H9 (cell line): Measurements from ENCODE around the gene CEP112. TPM values are rescaled to one million over a fixed set of nuclear protein-coding genes. Genes with fewer than 3 reads are reported as not detected.
A peak's percentile ranks its signal among the peaks of the same experiment; 100 is the strongest.

Experiments
- DNase-seq: peaks from one replicate; pipeline ENCODE4 v3.0.0-alpha.2; 2017
- H2AFZ ChIP-seq: one replicate; pipeline ENCODE4 v1.6.1; 2013; ENCODE audit warnings: mild to moderate bottlenecking, low read length, control low read depth, moderate library complexity
- H2AK5ac ChIP-seq: 2 replicates; pipeline ENCODE4 v1.6.1; 2013; ENCODE audit warnings: low read length, control low read depth, mixed read lengths; ENCODE audit not compliant: insufficient read length
- H2BK120ac ChIP-seq: one replicate; pipeline ENCODE4 v1.6.1; 2013; ENCODE audit warnings: low read depth, mild to moderate bottlenecking, low read length, control low read depth, inconsistent platforms; ENCODE audit not compliant: poor library complexity, severe bottlenecking
- H2BK12ac ChIP-seq: 2 replicates; pipeline ENCODE4 v1.6.1; 2013; ENCODE audit warnings: low read length, control low read depth, mixed read lengths, low read depth; ENCODE audit not compliant: insufficient read length
- H2BK15ac ChIP-seq: 2 replicates; pipeline ENCODE4 v1.6.1; 2013; ENCODE audit warnings: low read depth, low read length, control low read depth
- H2BK20ac ChIP-seq: one replicate; pipeline ENCODE4 v1.6.1; 2013; ENCODE audit warnings: low read depth, mild to moderate bottlenecking, low read length, control low read depth, inconsistent platforms; ENCODE audit not compliant: poor library complexity, severe bottlenecking
- H2BK5ac ChIP-seq: 2 replicates; pipeline ENCODE4 v1.6.1; 2013; ENCODE audit warnings: low read length, control low read depth, mixed read lengths; ENCODE audit not compliant: insufficient read length
- H3K14ac ChIP-seq: 2 replicates; pipeline ENCODE4 v1.6.1; 2013; ENCODE audit warnings: low read length, control low read depth; ENCODE audit not compliant: insufficient read depth
- H3K18ac ChIP-seq: 2 replicates; pipeline ENCODE4 v1.6.1; 2013; ENCODE audit warnings: low read depth, mild to moderate bottlenecking, mixed read lengths, low read length, control low read depth; ENCODE audit not compliant: insufficient read length
- H3K23ac ChIP-seq: 2 replicates; pipeline ENCODE4 v1.6.1; 2013; ENCODE audit warnings: low read length, control low read depth, mixed read lengths, low read depth; ENCODE audit not compliant: insufficient read length
- H3K23me2 ChIP-seq: 2 replicates; pipeline ENCODE4 v1.6.1; 2013; ENCODE audit warnings: low read depth, mild to moderate bottlenecking, mixed read lengths, low read length, control low read depth; ENCODE audit not compliant: insufficient read length, poor library complexity, severe bottlenecking
- H3K27ac ChIP-seq: 2 replicates; pipeline ENCODE4 v1.5.1; 2013; ENCODE audit warnings: low read length, control low read depth, mixed read lengths, low read depth; ENCODE audit not compliant: insufficient read length
- H3K27me3 ChIP-seq: 2 replicates; pipeline ENCODE4 v1.6.1; 2013; ENCODE audit warnings: low read length, control low read depth, inconsistent platforms; ENCODE audit not compliant: insufficient read depth
- H3K4ac ChIP-seq: 2 replicates; pipeline ENCODE4 v1.6.1; 2013; ENCODE audit warnings: low read depth, mild to moderate bottlenecking, control low read depth, inconsistent platforms, low read length, moderate library complexity
- H3K4me1 ChIP-seq: 2 replicates; pipeline ENCODE4 v1.6.1; 2013; ENCODE audit warnings: low read length, control low read depth, inconsistent platforms; ENCODE audit not compliant: insufficient read depth
- H3K4me2 ChIP-seq: 2 replicates; pipeline ENCODE4 v1.6.1; 2013; ENCODE audit warnings: low read length, control low read depth, mixed read lengths; ENCODE audit not compliant: insufficient read length, insufficient read depth
- H3K56ac ChIP-seq: 2 replicates; pipeline ENCODE4 v1.6.1; 2013; ENCODE audit warnings: low read depth, mild to moderate bottlenecking, mixed read lengths, low read length, control low read depth; ENCODE audit not compliant: insufficient read length
- H3K79me1 ChIP-seq: 2 replicates; pipeline ENCODE4 v1.6.1; 2013; ENCODE audit warnings: low read depth, mild to moderate bottlenecking, moderate library complexity, low read length, control low read depth, inconsistent platforms; ENCODE audit not compliant: insufficient read depth, poor library complexity, severe bottlenecking
- H3K79me2 ChIP-seq: 2 replicates; pipeline ENCODE4 v1.6.1; 2013; ENCODE audit warnings: low read length, control low read depth, inconsistent platforms; ENCODE audit not compliant: insufficient read depth
- H3K9ac ChIP-seq: 2 replicates; pipeline ENCODE4 v1.6.1; 2013; ENCODE audit warnings: low read length, control low read depth, mixed read lengths; ENCODE audit not compliant: insufficient read length; ENCODE audit errors: extremely low read depth
- H3K9me3 ChIP-seq: one replicate; pipeline ENCODE4 v1.6.1; 2013; ENCODE audit warnings: low read depth, low read length, inconsistent platforms; ENCODE audit not compliant: control insufficient read depth
- H3T11ph ChIP-seq: one replicate; pipeline ENCODE4 v1.6.1; 2013; ENCODE audit warnings: mild to moderate bottlenecking, low read length, control low read depth, inconsistent platforms
- H4K20me1 ChIP-seq: one replicate; pipeline ENCODE4 v1.6.1; 2013; ENCODE audit not compliant: control insufficient read depth, insufficient read length, insufficient read depth
- H4K5ac ChIP-seq: 2 replicates; pipeline ENCODE4 v1.6.1; 2013; ENCODE audit warnings: low read depth, mild to moderate bottlenecking, mixed read lengths, low read length, control low read depth; ENCODE audit not compliant: insufficient read length
- H4K8ac ChIP-seq: replicated peaks from 2 replicates; pipeline ENCODE4 v1.6.1; 2013; ENCODE audit warnings: low read length, control low read depth, mixed read lengths, low read depth; ENCODE audit not compliant: insufficient read length
- H4K91ac ChIP-seq: 2 replicates; pipeline ENCODE4 v1.6.1; 2013; ENCODE audit warnings: low read depth, mild to moderate bottlenecking, moderate library complexity, mixed read lengths, low read length, control low read depth; ENCODE audit not compliant: insufficient read length
- H3K27ac Mint-ChIP-seq, 3 experiments: 2 replicates in 2 of 3; 3 replicates in 1 of 3; pipeline ENCODE4 v1.8.0; 2020 to 2021; ENCODE audit warnings: mixed read lengths in 3 of 3, mild to moderate bottlenecking in 1 of 3, moderate library complexity in 1 of 3
- H3K27me3 Mint-ChIP-seq: 2 replicates; pipeline ENCODE4 v1.8.0; 2021; ENCODE audit warnings: low read depth, mild to moderate bottlenecking, moderate library complexity, mixed read lengths
- H3K36me3 Mint-ChIP-seq, 3 experiments: 2 replicates in 2 of 3; 3 replicates in 1 of 3; pipeline ENCODE4 v1.8.0; 2020 to 2021; ENCODE audit warnings: low read depth in 3 of 3, mixed read lengths in 3 of 3; ENCODE audit not compliant: insufficient read depth in 1 of 3
- H3K4me1 Mint-ChIP-seq, 2 experiments: 2 replicates each; pipeline ENCODE4 v1.8.0; 2020; ENCODE audit warnings: mixed read lengths in 2 of 2
- H3K4me3 Mint-ChIP-seq, 2 experiments: 2 replicates in 1 of 2; 3 replicates in 1 of 2; pipeline ENCODE4 v1.8.0; 2020 to 2021; ENCODE audit warnings: mild to moderate bottlenecking in 2 of 2, mixed read lengths in 2 of 2, moderate library complexity in 1 of 2
- H3K9me3 Mint-ChIP-seq, 2 experiments: 2 replicates in 1 of 2; 3 replicates in 1 of 2; pipeline ENCODE4 v1.8.0; 2020; ENCODE audit warnings: mild to moderate bottlenecking in 2 of 2, mixed read lengths in 2 of 2, moderate library complexity in 1 of 2
- CTCF ChIP-seq: fragments of 200-600 bp; sonication (generic); conservative IDR thresholded peaks from 3 replicates; pipeline ENCODE4 v1.8.0; 2021; ENCODE audit warnings: antibody characterized with exemption, mild to moderate bottlenecking
- WGBS: extraction: QIAGEN DNeasy Blood & Tissue Kit; methylation state at CpG from one replicate; pipeline ENCODE4 v1.1.7; 2013; ENCODE audit warnings: missing lambda C conversion rate, low lambda C conversion rate, mixed read lengths; ENCODE audit not compliant: insufficient read length; ENCODE audit errors: extremely low coverage; 5-methylcytosine and 5-hydroxymethylcytosine counted together
- total RNA-seq: library from RNA; stranded (reverse); gene quantifications from 2 replicates; pipeline ENCODE4 v1.2.1, GENCODE V29; 2021

The CEP112 gene
- total RNA-seq, 1 experiment from 2014 or later, result 5.4 TPM

GRCh38 chr17:65790241-65790640 is 401.7 kb downstream of the CEP112 start:
- Histone ChIP-seq H3K23me2 (no peaks in the 10 kb centered on the region), H3T11ph (no peak overlapping the region), H3K4me2 (no peak overlapping the region), H3K18ac (no peak overlapping the region), H4K8ac (no peak overlapping the region), H3K9me3 (no peaks in the 10 kb centered on the region), H3K4ac (no peak overlapping the region), H3K79me2 (no peaks in the 10 kb centered on the region), H2AFZ (no peak overlapping the region), H3K14ac (no peak overlapping the region), H2BK20ac (no peak overlapping the region), H3K79me1 (no peaks in the 10 kb centered on the region), H3K4me1 (no peaks in the 10 kb centered on the region), H3K9ac (no peak overlapping the region), H3K27me3 (no peaks in the 10 kb centered on the region), H4K5ac (no peak overlapping the region), H2BK5ac (no peak overlapping the region), H2BK12ac (no peak overlapping the region), H3K27ac (no peak overlapping the region), H4K20me1 (no peaks in the 10 kb centered on the region), H2BK15ac (no peak overlapping the region), H2AK5ac (no peak overlapping the region), H4K91ac (no peak overlapping the region), H2BK120ac (no peak overlapping the region), H3K23ac (no peak overlapping the region), H3K56ac (no peak overlapping the region)
- Mint-ChIP-seq H3K27ac (no peak overlapping the region), H3K36me3 (no peaks in the 10 kb centered on the region), H3K27me3 (peaks cover 2% of the 10 kb centered on the region; the same call in 1 of the 2 replicates), H3K4me3 (no peak overlapping the region), H3K4me1 (peaks cover 18 to 23% of the 10 kb centered on the region in 2 experiments), H3K9me3 (no peaks in the 10 kb centered on the region)
- peak; percentile 46 for DNase-seq
- no peak; the same call in 2 of the 3 replicates for TF ChIP-seq CTCF
- WGBS, result no CpG with 5 or more reads among the region's 4 CpGs
